ENCODE measurements around the gene INTS4.

GRCh38 chr11:78022397-78023396 is 28.2 kb upstream of the INTS4 start, which contains the start of gene KCTD14:
- TF ChIP-seq CTCF (conservative IDR thresholded peaks at IDR 0.05; ENCODE audit: low read depth, low read length), result no peak
- no peak for TF ChIP-seq BHLHE40 (IDR thresholded peaks at IDR 0.05; ENCODE audit: low read depth, low read length)
- TF ChIP-seq CEBPB (IDR thresholded peaks at IDR 0.05; ENCODE audit: low read depth, low read length), result no peak
- TF ChIP-seq POLR2A (IDR thresholded peaks at IDR 0.05; ENCODE audit: low read depth, low read length), result no peak
- TF ChIP-seq RAD21 (IDR thresholded peaks at IDR 0.05; ENCODE audit: low read length), result no peak
- TF ChIP-seq MXI1 (IDR thresholded peaks at IDR 0.05; ENCODE audit: borderline replicate concordance, low read depth, low read length), result no peak
- no peak for TF ChIP-seq ELK1 (IDR thresholded peaks at IDR 0.05; ENCODE audit: borderline replicate concordance, low read depth, low read length)
- TF ChIP-seq USF2 (IDR thresholded peaks at IDR 0.05; ENCODE audit: low read depth, low read length), result no peak
- TF ChIP-seq MAZ (IDR thresholded peaks at IDR 0.05; ENCODE audit: borderline replicate concordance, low read depth, low read length), result no peak
- TF ChIP-seq MAFK (IDR thresholded peaks at IDR 0.05; ENCODE audit: low read depth, low read length), result no peak
- TF ChIP-seq RFX5 (IDR thresholded peaks at IDR 0.05; ENCODE audit: low read depth, low read length), result no peak

Data from IMR-90 (cell line).